ENCODE data around the gene MYO5C. TPM values are rescaled to one million over a fixed set of nuclear protein-coding genes. Genes with fewer than 3 reads are reported as not detected.

Gene MYO5C
- total and polyA plus RNA-seq, 2 donors (not counting 1 experiment from before 2014, with no cell fraction given), result under 0.01 to 0.07 TPM

GRCh38 chr15:52217186-52217585 lies 78.4 kb downstream of the MYO5C start:
- DNase-seq (ENCODE audit: low read depth in 2 of 2), result no peak
- TF ChIP-seq EZH2 (IDR thresholded peaks at IDR 0.05; ENCODE audit: low read length, missing control alignments) (no peak), CTCF (conservative IDR thresholded peaks at IDR 0.05 in 1 of 2, IDR thresholded peaks at IDR 0.05 in 1 of 2; ENCODE audit: low read depth in 1 of 2, low read length in 2 of 2) (no peak)
- no peak overlapping the region for H2AFZ ChIP-seq (ENCODE audit: low read length)
- no peaks in the 10 kb centered on the region for H3K36me3 ChIP-seq (ENCODE audit: control insufficient read depth, insufficient read depth, low read length)
- no peaks in the 10 kb centered on the region for H4K20me1 ChIP-seq (ENCODE audit: control insufficient read depth, extremely low read depth, insufficient read depth, low read length)
- H3K9ac ChIP-seq (ENCODE audit: insufficient read depth, low read length), result no peak overlapping the region
- H3K4me1 ChIP-seq (ENCODE audit: control insufficient read depth, extremely low read depth, insufficient read depth, low read length), result no peaks in the 10 kb centered on the region
- H3K4me3 ChIP-seq (replicated peaks in 1 of 4; ENCODE audit: control extremely low read depth in 1 of 4, insufficient read depth in 1 of 4, low read depth in 3 of 4, low read length in 4 of 4), result no peak overlapping the region
- H3K27me3 ChIP-seq (ENCODE audit: control insufficient read depth, insufficient read depth, low read length), result peaks cover 8% of the 10 kb centered on the region
- H3K4me2 ChIP-seq (ENCODE audit: extremely low read depth, insufficient read depth, low read length), result no peak overlapping the region
- H3K9me3 ChIP-seq (ENCODE audit: control insufficient read depth, insufficient read depth, low read depth, low read length), result no peaks in the 10 kb centered on the region
- H3K27ac ChIP-seq (ENCODE audit: insufficient read depth, low read length), result no peak overlapping the region
- no peaks in the 10 kb centered on the region for H3K79me2 ChIP-seq (ENCODE audit: control insufficient read depth, insufficient read depth, low read length)

GRCh38 chr15:52214553-52214952 lies 81.1 kb downstream of the MYO5C start:
- H3K4me2 ChIP-seq (ENCODE audit: extremely low read depth, insufficient read depth, low read length), result no peak overlapping the region
- H2AFZ ChIP-seq (ENCODE audit: low read length), result no peak overlapping the region
- H3K27ac ChIP-seq (ENCODE audit: insufficient read depth, low read length), result no peak overlapping the region
- H3K4me1 ChIP-seq (ENCODE audit: control insufficient read depth, extremely low read depth, insufficient read depth, low read length), result no peaks in the 10 kb centered on the region
- no peak overlapping the region for H3K9ac ChIP-seq (ENCODE audit: insufficient read depth, low read length)
- no peaks in the 10 kb centered on the region for H3K9me3 ChIP-seq (ENCODE audit: control insufficient read depth, insufficient read depth, low read depth, low read length)
- H3K36me3 ChIP-seq (ENCODE audit: control insufficient read depth, insufficient read depth, low read length), result no peaks in the 10 kb centered on the region
- H3K79me2 ChIP-seq (ENCODE audit: control insufficient read depth, insufficient read depth, low read length), result no peaks in the 10 kb centered on the region
- peaks cover 5% of the 10 kb centered on the region for H3K27me3 ChIP-seq (ENCODE audit: control insufficient read depth, insufficient read depth, low read length)
- DNase-seq (ENCODE audit: low read depth in 2 of 2), result no peak
- no peak overlapping the region for H3K4me3 ChIP-seq (replicated peaks in 1 of 4; ENCODE audit: control extremely low read depth in 1 of 4, insufficient read depth in 1 of 4, low read depth in 3 of 4, low read length in 4 of 4)
- no peaks in the 10 kb centered on the region for H4K20me1 ChIP-seq (ENCODE audit: control insufficient read depth, extremely low read depth, insufficient read depth, low read length)
- no peak for TF ChIP-seq CTCF (conservative IDR thresholded peaks at IDR 0.05 in 1 of 2, IDR thresholded peaks at IDR 0.05 in 1 of 2; ENCODE audit: low read depth in 1 of 2, low read length in 2 of 2)
- TF ChIP-seq EZH2 (IDR thresholded peaks at IDR 0.05; ENCODE audit: low read length, missing control alignments), result no peak

- no peak for TF ChIP-seq CTCF (conservative IDR thresholded peaks at IDR 0.05 in 1 of 2, IDR thresholded peaks at IDR 0.05 in 1 of 2; ENCODE audit: low read depth in 1 of 2, low read length in 2 of 2)
- TF ChIP-seq EZH2 (IDR thresholded peaks at IDR 0.05; ENCODE audit: low read length, missing control alignments), result no peak
- Histone ChIP-seq H2AFZ (ENCODE audit: low read length) (no peak overlapping the region), H3K4me2 (ENCODE audit: extremely low read depth, insufficient read depth, low read length) (no peak overlapping the region), H3K9me3 (ENCODE audit: control insufficient read depth, insufficient read depth, low read depth, low read length) (no peaks in the 10 kb centered on the region), H3K27me3 (ENCODE audit: control insufficient read depth, insufficient read depth, low read length) (peaks cover 5% of the 10 kb centered on the region), H3K27ac (ENCODE audit: insufficient read depth, low read length) (no peak overlapping the region), H3K79me2 (ENCODE audit: control insufficient read depth, insufficient read depth, low read length) (no peaks in the 10 kb centered on the region), H3K9ac (ENCODE audit: insufficient read depth, low read length) (no peak overlapping the region), H3K36me3 (ENCODE audit: control insufficient read depth, insufficient read depth, low read length) (no peaks in the 10 kb centered on the region), H4K20me1 (ENCODE audit: control insufficient read depth, extremely low read depth, insufficient read depth, low read length) (no peaks in the 10 kb centered on the region), H3K4me3 (replicated peaks in 1 of 4; ENCODE audit: control extremely low read depth in 1 of 4, insufficient read depth in 1 of 4, low read depth in 3 of 4, low read length in 4 of 4) (no peak overlapping the region), H3K4me1 (ENCODE audit: control insufficient read depth, extremely low read depth, insufficient read depth, low read length) (no peaks in the 10 kb centered on the region)
- no peak for DNase-seq (ENCODE audit: low read depth in 2 of 2)
Observed at GRCh38 chr15:52213206-52213605, 82.4 kb downstream of the MYO5C start.
